ENCODE results near the gene EXD2.
"Not testable (repeated sequence)": the region's sequence is repeated elsewhere in the genome, so short reads cannot be mapped to it uniquely, and the experiment has no call there.

Gene EXD2

GRCh38 chr14:69280746-69281291 is 89.5 kb downstream of the EXD2 start:
- DNase-seq (ENCODE audit: low read depth in 4 of 4, low spot score in 1 of 4): no peak

GRCh38 chr14:69281450-69282169 is 90.3 kb downstream of the EXD2 start:
- no peak for DNase-seq (ENCODE audit: low read depth in 4 of 4, low spot score in 1 of 4)

- no peak for DNase-seq (ENCODE audit: low read depth in 4 of 4, low spot score in 1 of 4)
These were observed 91.2 kb downstream of the EXD2 start for GRCh38 chr14:69282448-69282847.

DNA sequence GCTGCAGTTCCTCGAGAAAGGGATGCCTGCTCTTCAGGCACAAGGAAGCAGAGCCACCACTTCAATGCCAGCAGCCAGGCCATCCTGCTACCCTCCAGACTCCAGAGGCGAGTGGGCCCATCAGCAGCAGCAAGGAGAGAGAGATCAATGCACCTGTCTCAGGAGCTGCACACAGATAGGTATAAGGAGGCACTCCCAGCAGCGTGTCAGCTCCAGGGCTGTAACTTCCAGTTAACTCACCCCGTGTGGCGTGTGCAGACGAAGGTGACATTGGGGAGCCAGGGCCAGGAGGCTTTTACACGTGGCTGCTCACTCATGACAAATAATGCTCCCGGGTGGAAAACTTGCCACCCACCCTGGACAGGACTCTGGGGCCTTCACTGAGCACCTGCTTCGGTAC is 92.9 kb downstream of the EXD2 start:
- no peak for DNase-seq (ENCODE audit: low read depth in 4 of 4, low spot score in 1 of 4)

GRCh38 chr14:69285661-69286255 is 94.5 kb downstream of the EXD2 start:
- no peak for DNase-seq (ENCODE audit: low read depth in 4 of 4, low spot score in 1 of 4)

DNA sequence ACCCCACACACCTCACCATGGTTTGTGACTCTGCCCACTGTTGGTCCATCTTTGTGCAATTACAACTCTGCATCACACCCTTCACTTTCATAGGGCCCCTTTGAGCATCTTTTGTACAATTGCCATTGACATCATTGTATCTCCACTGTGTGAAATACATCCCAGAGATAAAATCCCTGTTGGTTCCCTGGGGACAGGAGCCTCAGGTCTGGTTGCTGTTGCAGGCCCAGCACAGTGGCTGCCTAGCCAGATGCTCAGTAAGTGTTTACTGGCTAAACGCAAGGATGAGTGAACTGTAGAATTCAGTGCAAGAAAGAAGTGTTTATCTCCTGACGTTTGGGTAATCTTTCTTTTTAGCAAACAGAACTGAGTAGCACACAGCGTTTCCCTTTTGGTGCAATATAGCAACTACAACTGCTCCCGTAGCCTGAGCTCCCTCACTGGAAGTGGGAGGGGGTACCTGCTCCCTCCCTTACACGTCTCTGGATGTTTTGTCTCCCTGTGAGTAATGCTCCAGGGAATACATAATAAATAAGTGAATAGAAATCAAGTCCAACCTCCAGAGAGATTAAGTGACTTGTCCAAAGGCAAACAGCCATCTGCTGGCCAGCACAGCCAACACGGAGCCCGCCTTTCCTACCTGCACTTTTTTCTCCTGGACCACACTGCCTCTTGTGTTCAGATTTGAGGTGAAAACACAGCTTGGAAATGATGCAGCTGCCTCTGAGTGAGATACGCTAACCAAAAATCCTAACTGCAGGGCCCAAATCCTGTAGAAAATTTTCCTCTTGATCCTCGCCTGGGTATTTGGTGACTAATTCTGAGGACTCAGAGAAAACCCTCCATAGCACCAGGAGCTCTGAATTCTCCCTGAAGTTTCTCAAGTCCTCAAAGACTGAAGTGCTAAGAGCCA is 96.1 kb downstream of the EXD2 start:
- DNase-seq (ENCODE audit: low read depth in 4 of 4, low spot score in 1 of 4): no peak

DNA sequence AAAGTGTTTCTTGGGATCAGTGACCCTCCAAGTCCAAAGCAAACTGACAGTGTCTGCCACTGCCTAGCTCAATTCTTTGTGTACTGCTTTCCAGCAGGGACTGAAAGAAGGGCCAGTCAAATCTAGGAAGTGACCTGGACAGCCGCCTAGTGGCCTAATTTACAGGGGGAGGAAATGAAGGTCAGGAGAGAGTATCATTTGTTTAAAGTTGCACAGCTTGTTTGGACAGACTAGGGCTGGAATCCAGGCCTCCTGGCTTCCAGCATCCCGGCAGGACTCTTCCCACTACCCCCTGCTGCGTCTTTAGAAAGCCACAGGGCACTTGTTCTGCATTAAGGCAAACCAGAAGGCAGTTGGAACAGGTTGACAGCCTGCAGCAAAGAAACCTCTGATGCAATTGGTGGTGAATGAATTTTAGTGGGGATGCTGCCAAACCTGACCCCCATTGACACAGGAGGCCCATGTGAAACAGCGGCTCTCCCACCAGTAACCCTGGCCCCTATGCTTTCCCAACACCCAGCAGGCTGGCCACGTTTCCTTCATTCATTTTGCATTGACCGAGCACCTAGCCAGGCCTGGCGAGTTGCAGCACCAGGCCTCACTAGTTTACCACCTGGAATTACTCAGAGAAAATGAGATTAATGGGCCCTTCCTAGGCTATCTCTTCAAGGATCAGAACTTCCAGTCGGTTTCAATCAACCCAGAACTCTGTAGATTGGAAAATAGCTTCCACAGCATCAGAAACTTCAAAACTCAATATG is 96.9 kb downstream of the EXD2 start:
- no peak for DNase-seq (ENCODE audit: low read depth in 4 of 4, low spot score in 1 of 4)

DNA sequence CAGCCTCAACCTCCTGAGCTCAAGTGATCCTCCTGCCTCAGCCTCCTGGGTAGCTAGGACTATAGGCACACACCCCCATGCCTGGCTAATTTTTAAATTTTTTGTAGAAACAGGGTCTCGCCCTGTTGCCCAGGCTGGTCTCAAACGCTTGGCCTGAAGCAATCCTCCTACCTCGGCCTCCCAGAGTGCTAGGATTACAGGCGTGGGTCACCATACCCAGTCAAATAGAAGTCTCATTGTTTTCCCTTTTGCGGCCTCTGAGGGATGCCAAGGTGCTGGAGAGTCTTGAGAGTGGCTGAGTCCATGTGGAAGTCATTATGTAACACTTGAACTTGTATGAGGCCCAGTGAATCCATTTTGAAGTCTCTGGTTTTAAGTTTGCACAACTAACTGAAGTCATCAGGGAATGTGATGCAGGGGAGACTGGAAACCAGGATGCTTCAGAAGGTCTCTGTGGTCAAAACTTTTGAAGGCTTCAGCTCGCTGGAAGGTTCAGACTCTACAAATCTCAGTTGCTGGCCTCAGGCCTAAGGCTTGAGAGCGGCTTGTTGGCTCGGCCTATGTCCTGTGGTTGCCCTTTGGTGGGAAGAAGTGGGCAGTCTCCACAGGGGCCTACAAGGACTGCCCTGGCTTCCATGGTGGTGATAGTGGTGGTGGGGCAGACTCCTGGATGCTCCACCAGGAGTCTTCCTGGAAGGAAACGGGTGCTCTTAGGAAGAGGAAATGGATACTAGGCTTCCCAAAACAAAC is 97.8 kb downstream of the EXD2 start:
- DNase-seq (ENCODE audit: low read depth in 4 of 4, low spot score in 1 of 4): no peak

DNA sequence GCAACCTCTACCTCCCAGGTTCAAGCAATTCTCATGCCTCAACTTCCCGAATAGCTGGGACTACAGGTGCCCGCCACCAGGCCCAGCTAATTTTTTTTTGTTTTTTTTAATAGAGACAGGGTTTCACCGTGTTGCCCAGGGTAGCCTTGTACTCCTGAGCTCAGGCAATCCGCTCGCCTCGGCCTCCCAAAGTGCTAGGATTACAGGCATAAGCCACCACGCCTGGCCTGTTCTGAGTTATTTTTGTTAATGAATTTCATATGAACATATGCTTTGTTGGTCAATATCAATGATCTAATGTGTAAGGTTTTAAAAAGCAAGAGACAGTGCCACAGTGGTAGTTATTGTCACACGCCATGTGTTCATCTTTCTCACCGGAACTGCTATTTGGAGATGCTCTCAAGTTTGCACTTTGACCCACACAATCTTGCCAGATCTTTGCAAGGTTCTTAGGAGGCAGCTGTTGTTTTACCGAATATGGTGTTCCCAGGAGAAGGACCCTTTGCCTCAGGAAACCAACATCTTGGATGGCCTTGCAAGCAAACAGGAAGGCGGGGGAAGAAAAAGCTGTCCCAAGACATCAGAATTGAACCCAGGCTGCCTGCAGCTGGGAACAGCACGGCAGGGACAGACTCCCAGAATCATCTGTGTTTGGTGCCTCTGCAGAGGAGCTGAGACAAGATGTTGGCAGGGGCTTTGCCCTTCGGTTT is 98.7 kb downstream of the EXD2 start:
- no peak for DNase-seq (ENCODE audit: low read depth in 4 of 4, low spot score in 1 of 4)

GRCh38 chr14:69290881-69291280 is 99.6 kb downstream of the EXD2 start:
- DNase-seq (ENCODE audit: low read depth in 4 of 4, low spot score in 1 of 4): not testable (repeated sequence)

- no peak for DNase-seq (ENCODE audit: low read depth in 4 of 4, low spot score in 1 of 4)
These were observed 100.1 kb downstream of the EXD2 start for GRCh38 chr14:69291396-69291795.

DNA sequence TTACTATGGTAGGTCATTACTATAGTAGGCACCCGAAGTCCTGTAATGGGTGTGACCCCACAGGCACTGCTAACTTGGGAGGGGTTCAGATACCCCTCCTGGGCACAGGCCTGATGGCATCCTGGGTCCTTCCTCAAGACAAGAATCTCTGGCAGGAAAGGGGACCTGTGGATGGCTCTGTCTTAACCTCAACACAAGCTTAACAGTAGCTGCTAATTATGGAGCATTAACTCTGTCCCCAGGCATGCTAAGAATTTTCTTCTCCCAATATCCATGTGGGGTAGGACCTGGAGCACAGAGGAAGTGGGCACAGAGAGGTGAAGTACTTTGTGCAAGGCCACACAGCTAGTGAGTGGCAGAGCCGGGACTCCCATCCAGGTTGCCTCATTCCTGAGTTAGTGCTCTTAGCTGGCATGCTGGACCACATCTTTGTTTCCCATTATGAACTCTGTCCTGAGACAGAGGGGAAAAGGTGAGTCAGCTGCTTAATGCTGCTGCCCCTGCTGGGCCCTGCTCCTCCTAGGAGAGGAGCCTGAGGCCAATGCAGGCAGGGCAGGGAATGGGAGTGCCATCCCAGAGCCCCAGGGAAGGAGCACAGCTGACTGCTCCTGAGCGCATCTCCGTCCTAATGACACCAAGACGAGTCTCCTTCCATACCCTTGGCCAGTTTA is 100.7 kb downstream of the EXD2 start:
- DNase-seq (ENCODE audit: low read depth in 4 of 4, low spot score in 1 of 4): no peak

All from stimulated activated CD4-positive, alpha-beta T cell treated with anti-CD3 and anti-CD28 coated beads, Interleukin-1b, Interleukin-23, amount 100 ng/mL, for 24 hours (primary cell).